Measurements from ENCODE around the gene CFAP157.

The CFAP157 gene

GRCh38 chr9:127693697-127694096 is 13.1 kb upstream of the CFAP157 start:
- no peak for DNase-seq

GRCh38 chr9:127694890-127695720 is 11.7 kb upstream of the CFAP157 start:
- DNase-seq: no peak

- no peak for DNase-seq
Measured at GRCh38 chr9:127697575-127697974, 9.2 kb upstream of the CFAP157 start.

- DNase-seq: no peak
Measured at GRCh38 chr9:127698386-127698785, 8.4 kb upstream of the CFAP157 start.

DNA sequence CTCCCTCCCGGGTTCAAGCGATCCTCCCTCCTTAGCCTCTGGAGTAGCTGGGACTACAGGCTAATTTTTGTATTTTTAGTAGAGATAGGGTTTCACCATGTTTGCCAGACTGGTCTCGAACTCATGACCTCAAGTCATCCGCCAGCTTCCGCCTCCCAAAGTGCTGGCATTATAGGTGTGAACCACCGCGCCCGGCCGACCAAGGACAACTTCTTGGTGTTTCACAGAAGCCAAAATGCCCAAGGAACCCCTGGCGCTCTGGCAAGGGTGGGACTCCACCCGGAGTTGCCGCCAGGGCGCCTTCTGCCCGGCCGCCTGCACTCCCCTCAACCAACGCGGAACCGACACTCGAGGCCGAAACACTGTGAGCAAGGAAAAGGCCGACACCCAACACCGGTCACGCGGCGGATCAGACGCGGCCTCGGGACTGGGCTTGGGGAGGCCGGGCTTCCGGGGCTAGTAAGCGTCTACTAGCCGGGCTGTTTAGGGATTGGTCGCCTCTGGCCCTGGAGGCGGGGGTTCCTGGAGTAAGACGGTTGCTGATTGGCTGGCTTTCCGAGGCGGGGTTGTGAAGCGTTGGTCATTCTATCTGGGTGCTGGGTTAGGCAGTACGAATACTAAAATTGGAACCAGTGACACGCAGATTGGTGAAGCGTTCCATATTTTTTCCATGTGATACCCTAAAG is 7.7 kb upstream of the CFAP157 start:
- peak; percentile 93 for DNase-seq

DNA sequence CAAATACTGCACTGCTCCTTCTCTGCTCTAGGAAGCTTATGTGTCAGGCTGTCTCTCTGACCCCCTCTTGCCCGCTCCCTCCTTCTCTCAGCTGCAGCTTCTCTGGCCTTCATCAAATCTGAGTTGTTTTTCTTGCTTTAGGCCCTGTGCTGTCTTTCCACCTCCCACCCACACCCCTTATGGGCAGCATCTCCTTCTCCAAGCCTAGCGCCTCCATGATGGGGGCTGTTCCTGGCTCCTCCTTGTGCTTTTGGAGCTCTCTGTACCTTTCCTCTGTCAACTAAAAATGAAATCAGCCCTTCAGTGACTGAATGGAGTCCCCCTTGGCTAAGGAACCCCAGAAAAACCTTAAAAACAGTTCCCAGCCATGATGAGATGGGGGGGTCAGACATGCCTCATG is 6.6 kb upstream of the CFAP157 start:
- no peak for DNase-seq

DNA sequence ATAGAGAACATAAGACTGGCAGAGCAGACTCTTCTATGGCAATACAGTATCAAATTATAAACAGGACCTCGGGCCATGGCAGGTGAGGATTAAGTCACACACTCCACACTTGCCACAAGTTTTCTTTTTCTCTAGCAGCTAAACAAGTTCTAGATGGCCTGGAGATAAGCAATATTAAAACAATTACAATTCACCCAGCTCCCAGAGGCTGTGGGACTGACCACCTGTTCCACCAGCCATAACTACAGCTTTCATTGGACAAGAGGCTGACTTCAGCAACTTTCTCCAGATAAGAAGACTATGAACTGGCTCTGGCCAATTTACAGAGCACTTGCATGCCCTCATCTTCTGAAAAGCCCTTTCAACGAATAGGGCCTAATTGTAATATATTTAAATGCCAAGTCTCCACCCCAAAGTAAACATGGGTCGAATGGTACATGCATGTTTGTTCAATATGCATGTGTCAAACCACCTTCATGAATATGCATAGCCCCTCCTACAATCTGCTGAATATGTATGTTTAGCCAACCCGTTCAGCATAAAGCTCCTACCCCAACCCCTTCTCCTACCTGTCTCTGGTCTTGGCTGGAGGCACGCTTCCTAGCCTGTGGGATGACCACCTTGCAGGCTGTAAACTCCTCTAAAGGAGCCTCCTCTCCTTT is 6.1 kb upstream of the CFAP157 start:
- no peak for DNase-seq

DNA sequence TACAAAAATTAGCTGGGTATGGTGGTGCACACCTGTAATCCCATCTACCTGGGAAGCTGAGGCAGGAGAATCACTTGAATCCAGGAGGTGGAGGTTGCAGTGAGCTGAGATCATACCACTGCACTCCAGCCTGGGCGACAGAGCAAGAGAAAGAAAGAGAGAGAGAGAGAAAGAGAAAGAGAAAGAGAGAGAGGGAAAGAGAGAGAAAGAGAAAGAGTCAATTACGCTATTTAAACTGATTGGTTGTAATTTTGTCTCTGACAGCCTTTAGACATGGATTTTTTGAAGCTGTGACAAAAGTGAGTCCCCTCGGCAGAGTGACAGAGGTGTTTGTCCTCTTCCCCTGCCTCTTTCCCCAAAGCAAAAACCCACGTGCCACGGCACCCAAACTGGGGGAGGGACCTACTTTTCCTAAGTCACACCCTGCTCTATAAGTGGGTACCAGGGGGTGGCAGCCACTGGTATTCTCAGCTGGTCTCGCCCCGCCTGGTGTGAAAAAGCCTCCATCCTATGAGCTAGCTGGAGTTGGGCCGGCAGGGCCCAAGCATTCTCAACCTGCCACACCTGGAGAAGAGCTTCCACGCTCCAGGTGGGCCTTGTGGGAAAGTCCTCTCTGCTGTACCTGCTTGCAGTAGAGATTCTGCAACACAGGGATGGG is 3.4 kb upstream of the CFAP157 start:
- no peak for DNase-seq

DNA sequence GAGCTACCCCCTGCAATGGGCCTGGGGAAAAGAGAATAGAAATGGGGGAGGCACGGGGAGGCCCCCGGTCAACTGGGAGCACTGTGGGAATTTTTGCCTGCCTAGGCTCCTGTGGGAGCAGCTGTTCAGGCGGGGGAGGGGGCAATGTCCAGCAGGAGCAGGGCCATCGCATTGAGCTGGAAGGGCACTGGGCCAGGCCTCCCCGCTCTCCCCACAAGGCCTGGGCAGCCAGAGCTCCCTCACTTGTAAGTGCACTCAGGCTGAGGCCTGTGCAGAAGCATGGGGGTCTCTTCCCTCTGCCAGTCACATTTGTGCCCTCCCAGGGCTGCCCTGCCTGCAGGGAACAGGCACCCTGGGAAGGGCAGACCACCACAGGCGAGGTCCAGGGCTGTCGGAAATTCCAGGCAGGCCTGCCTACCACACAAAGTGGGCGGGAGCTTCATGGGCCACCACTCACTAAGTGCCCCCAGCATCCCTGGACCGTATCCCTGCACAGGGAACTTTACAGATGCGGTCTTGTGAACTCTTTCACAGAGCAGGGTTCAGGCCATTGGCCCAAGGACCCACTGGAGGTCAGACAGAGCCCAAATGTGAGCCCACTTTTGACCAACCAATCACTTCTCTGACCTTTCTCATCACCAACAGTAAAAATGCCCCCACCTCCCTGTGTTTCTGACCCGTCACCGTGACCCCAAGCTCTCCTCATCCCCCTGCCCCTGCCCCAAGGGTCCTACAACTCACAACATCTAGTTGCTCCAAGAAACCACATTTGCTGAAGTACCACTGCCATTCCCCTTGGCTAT is 1.0 kb upstream of the CFAP157 start:
- DNase-seq: no peak

GRCh38 chr9:127707766-127708165 is 978 bp downstream of the CFAP157 start:
- DNase-seq: no peak

DNA sequence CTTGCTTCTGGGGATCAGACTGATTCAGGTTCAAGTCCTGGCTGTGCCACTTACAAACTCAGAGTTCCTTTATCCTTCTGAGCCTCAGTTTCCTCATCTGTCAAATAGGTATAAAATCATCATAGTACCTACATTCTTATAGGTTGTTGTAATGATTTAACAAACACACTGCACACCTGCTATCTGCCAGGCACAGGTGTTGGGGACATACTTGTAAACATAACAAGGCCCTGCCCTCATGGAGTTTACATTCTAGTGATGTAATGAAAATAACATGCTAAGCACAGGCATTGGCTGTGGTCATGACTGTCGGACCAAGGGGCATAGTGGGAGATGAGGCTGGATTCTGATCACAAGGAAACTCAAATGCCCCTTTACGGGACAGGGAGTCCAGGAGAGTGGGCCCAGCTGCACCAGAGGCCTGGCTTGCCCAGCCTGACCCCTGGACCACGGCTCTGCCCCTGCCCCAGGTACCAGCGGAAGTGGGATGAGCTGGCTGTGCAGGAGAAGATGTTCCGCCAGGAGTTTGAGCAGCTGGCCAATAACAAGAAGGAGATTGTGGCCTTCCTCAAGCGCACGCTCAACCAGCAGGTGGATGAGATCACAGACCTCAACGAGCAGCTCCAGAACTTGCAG is 2.3 kb downstream of the CFAP157 start:
- DNase-seq: no peak

GRCh38 chr9:127710204-127710783 is 3.5 kb downstream of the CFAP157 start:
- DNase-seq: no peak

GRCh38 chr9:127711226-127711701 is 4.5 kb downstream of the CFAP157 start:
- DNase-seq: no peak

GRCh38 chr9:127711831-127712274 is 5.1 kb downstream of the CFAP157 start:
- no peak for DNase-seq

- DNase-seq: no peak
Measured at GRCh38 chr9:127712371-127712770, 5.6 kb downstream of the CFAP157 start.

DNA sequence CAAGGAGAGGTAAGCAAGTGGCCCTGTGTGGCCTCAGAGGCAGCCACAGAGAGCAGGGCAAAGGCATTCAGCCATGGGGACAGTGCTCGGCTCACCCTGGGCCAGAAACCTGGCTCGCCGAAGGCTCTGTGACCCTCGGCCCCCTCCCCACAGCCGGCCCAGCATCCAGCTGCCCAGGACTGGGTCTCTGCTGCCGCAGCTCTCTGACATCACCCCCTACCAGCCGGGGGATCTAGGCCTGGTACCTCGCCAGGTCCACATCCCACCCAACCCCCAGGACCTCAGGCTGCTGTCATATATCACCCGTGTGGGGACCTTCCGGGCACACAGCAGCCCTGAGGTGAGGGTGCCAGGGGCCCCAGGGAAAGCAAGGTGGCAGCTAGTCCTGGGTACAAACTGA is 6.1 kb downstream of the CFAP157 start:
- no peak for DNase-seq

GRCh38 chr9:127714020-127714750 is 7.4 kb downstream of the CFAP157 start:
- no peak for DNase-seq

- no peak for DNase-seq
Measured at GRCh38 chr9:127714951-127715469, 8.2 kb downstream of the CFAP157 start.

GRCh38 chr9:127715470-127716337 is 8.9 kb downstream of the CFAP157 start, which contains the start of the genes PTRH1 and TTC16:
PTRH1 (minus strand) TSS chr9:127715663; CDS start chr9:127715639, 24 bp downstream.
TTC16 (plus strand) TSS chr9:127716079; CDS start chr9:127716146, 67 bp downstream.
- DNase-seq: peak; percentile 69
